HepG2 (cell line): ENCODE measurements around the gene INTS14. TPM values are rescaled to one million over a fixed set of nuclear protein-coding genes. Genes with fewer than 3 reads are reported as not detected.

ENCODE experiments used
- ATAC-seq: fragments of 200-7000 bp; cut with Tn5 transposase; 3 replicates; pipeline ENCODE4 v1.9.1; 2020; ENCODE audit warnings: mild to moderate bottlenecking, moderate library complexity
- BruUV-seq: library from RNA; stranded (reverse); fragments of 400-500 nt; replicated peaks from 2 replicates; lab custom pipeline; 2021; lab: Mats Ljungman, UMichigan
- CTCF ChIA-PET: fragments of 300-600 bp; formaldehyde crosslinking; extraction: SDS; loops from one replicate; lab custom pipeline; 2021; ENCODE audit warnings: low total read pairs, inconsistent platforms, low intra/inter-chr PET ratio; lab: Yijun Ruan, JAX
- POLR2A ChIA-PET: fragments of 350-600 bp; sonication (Branson Sonifier 250); formaldehyde crosslinking; loops from one replicate; lab custom pipeline; 2020; ENCODE audit warnings: antibody characterized with exemption, inconsistent platforms; lab: Yijun Ruan, JAX
- DNase-seq: peaks from one replicate; pipeline ENCODE4 v3.0.0-alpha.2; 2015; ENCODE audit warnings: low spot score
- FAIRE-seq: peaks from 3 replicates; lab custom pipeline; 2011; peaks lifted over from hg19 to GRCh38; lab: Jason Lieb, UNC
- H2AFZ ChIP-seq: one replicate; pipeline ENCODE4 v1.6.1; 2011; ENCODE audit warnings: low read length, inconsistent platforms
- H3K27ac ChIP-seq: fragments of 300-600 bp; 3 replicates; pipeline ENCODE4 v1.8.0; 2011; ENCODE audit warnings: mixed run types, mild to moderate bottlenecking, mixed read lengths, low read length, inconsistent platforms; ENCODE audit not compliant: insufficient read depth; ENCODE audit errors: extremely low read length
- H3K27me3 ChIP-seq, 2 experiments: fragments of 200-600 bp in 1 of 2; 2 replicates in 1 of 2; 3 replicates in 1 of 2; pipeline versions ENCODE4 v1.6.0 to v1.8.0; 2011; ENCODE audit warnings: low read length in 2 of 2, mild to moderate bottlenecking in 2 of 2, moderate library complexity in 2 of 2, inconsistent platforms in 1 of 2; ENCODE audit not compliant: insufficient read depth in 2 of 2, control insufficient read depth in 1 of 2
- H3K36me3 ChIP-seq, 2 experiments: fragments of 200-600 bp in 1 of 2; replicated peaks in 1 of 2; 2 replicates in 1 of 2; 3 replicates in 1 of 2; pipeline versions ENCODE4 v1.5.1 to v1.8.0; 2011; ENCODE audit warnings: low read length in 2 of 2, inconsistent platforms in 1 of 2; ENCODE audit not compliant: insufficient read depth in 2 of 2, control insufficient read depth in 1 of 2
- H3K4me1 ChIP-seq: 2 replicates; pipeline ENCODE4 v1.5.1; 2012; ENCODE audit warnings: low read length, inconsistent platforms; ENCODE audit not compliant: insufficient read depth
- H3K4me2 ChIP-seq: 2 replicates; pipeline ENCODE4 v1.6.0; 2011; ENCODE audit warnings: low read depth, low read length, inconsistent platforms
- H3K4me3 ChIP-seq, 3 experiments: fragments of 200-600 bp in 1 of 3; sonication (generic), shearing (Covaris generic) in 1 of 3; replicated peaks in 1 of 3; 2 replicates each; pipeline ENCODE4 v1.5.1; 2011 to 2016; ENCODE audit warnings: low read length in 3 of 3, inconsistent platforms in 2 of 3, low read depth in 2 of 3, mild to moderate bottlenecking in 2 of 3, control low read depth in 1 of 3, mixed read lengths in 1 of 3; ENCODE audit not compliant: insufficient read depth in 1 of 3
- H3K79me2 ChIP-seq: one replicate; pipeline ENCODE4 v1.6.1; 2011; ENCODE audit warnings: low read length, inconsistent platforms; ENCODE audit not compliant: insufficient read depth
- H3K9ac ChIP-seq: 2 replicates; pipeline ENCODE4 v1.6.0; 2011; ENCODE audit warnings: mild to moderate bottlenecking, low read depth, low read length, inconsistent platforms; ENCODE audit not compliant: insufficient read depth
- H3K9me3 ChIP-seq: 2 replicates; pipeline ENCODE4 v1.5.1; 2012; ENCODE audit warnings: mild to moderate bottlenecking, low read length
- H4K20me1 ChIP-seq: 2 replicates; pipeline ENCODE4 v1.6.0; 2011; ENCODE audit warnings: inconsistent platforms, mild to moderate bottlenecking, low read length, moderate library complexity; ENCODE audit not compliant: insufficient read depth
- FOSL1 ChIP-seq: sonication (generic); formaldehyde crosslinking; IDR thresholded peaks from 2 replicates; pipeline ENCODE4 v1.9.0; 2021; ENCODE audit warnings: missing genetic modification reagents, borderline replicate concordance
- MTF2 ChIP-seq: sonication (generic); formaldehyde crosslinking; IDR thresholded peaks from 2 replicates; pipeline ENCODE4 v1.5.0; 2020; ENCODE audit warnings: missing genetic modification reagents, borderline replicate concordance
- SP2 ChIP-seq: sonication (generic); formaldehyde crosslinking; IDR thresholded peaks from 2 replicates; pipeline ENCODE4 v1.5.1; 2020; ENCODE audit warnings: mild to moderate bottlenecking, missing genetic modification reagents
- WGBS: methylation state at CpG from one replicate; pipeline ENCODE4 v1.1.6; 2017; ENCODE audit warnings: low lambda C conversion rate; 5-methylcytosine and 5-hydroxymethylcytosine counted together
- in situ Hi-C: cut with HindIII; loops from 2 replicates; pipeline ENCODE4 v1.10.0; 2017; ENCODE audit warnings: low pct_unique_long_range_greater_than_20kb; ENCODE audit not compliant: extremely low pct_ligation_motif_present
- intact Hi-C: fragments of 100-400 bp; cut with micrococcal nuclease; formaldehyde crosslinking; loops from one replicate; pipeline ENCODE4 v1.10.0; 2022; ENCODE audit not compliant: unreplicated experiment
- polyA plus RNA-seq, 8 experiments: library from polyadenylated mRNA; depleted of rRNA in 3 of 8; stranded (reverse) in 7 of 8; unstranded in 1 of 8; fragments of >200 nt; fragmentation: Illumina TruSeq in 4 of 8; extraction: Trizol in 4 of 8; gene quantifications; 2 replicates each; pipeline versions ENCODE4 v1.2.1 to v1.2.3, GENCODE V29; 2011 to 2016; ENCODE audit warnings: low read depth in 4 of 8, missing spikeins in 1 of 8, mixed read lengths in 1 of 8; ENCODE audit not compliant: insufficient read depth in 1 of 8
- total RNA-seq, 5 experiments: library from RNA; depleted of rRNA; stranded (reverse); fragments of >200 nt; fragmentation: Illumina TruSeq; extraction: Trizol; gene quantifications; 2 replicates each; pipeline ENCODE4 v1.2.3, GENCODE V29; 2016; ENCODE audit warnings: low read depth in 1 of 5
- TF ChIP-seq, protein P1 (sequence below): sonication (generic); formaldehyde crosslinking; IDR thresholded peaks from 2 replicates; pipeline ENCODE4 v1.5.0; 2020; ENCODE audit warnings: missing genetic modification reagents
- TF ChIP-seq, protein P2 (sequence below): IDR thresholded peaks from 2 replicates; pipeline ENCODE4 v1.6.1; 2016; ENCODE audit warnings: mild to moderate bottlenecking
- TF ChIP-seq, protein P3 (sequence below): sonication (generic); formaldehyde crosslinking; IDR thresholded peaks from 2 replicates; pipeline ENCODE4 v1.4.0; 2020; ENCODE audit warnings: missing genetic modification reagents
- TF ChIP-seq, protein P4 (sequence below), 2 experiments: sonication (generic) in 1 of 2; formaldehyde crosslinking in 1 of 2; IDR thresholded peaks; 2 replicates each; pipeline versions ENCODE4 v1.4.0 to v1.6.1; 2016 to 2020; ENCODE audit warnings: borderline replicate concordance in 1 of 2, low read depth in 1 of 2, mild to moderate bottlenecking in 1 of 2, missing genetic modification reagents in 1 of 2

INTS14 gene
- total and polyA plus RNA-seq, 2 of the 13 experiments (the other 11 are each of a cell fraction or from before 2014, with no cell fraction given) = 41.4 to 52.0 TPM

DNA sequence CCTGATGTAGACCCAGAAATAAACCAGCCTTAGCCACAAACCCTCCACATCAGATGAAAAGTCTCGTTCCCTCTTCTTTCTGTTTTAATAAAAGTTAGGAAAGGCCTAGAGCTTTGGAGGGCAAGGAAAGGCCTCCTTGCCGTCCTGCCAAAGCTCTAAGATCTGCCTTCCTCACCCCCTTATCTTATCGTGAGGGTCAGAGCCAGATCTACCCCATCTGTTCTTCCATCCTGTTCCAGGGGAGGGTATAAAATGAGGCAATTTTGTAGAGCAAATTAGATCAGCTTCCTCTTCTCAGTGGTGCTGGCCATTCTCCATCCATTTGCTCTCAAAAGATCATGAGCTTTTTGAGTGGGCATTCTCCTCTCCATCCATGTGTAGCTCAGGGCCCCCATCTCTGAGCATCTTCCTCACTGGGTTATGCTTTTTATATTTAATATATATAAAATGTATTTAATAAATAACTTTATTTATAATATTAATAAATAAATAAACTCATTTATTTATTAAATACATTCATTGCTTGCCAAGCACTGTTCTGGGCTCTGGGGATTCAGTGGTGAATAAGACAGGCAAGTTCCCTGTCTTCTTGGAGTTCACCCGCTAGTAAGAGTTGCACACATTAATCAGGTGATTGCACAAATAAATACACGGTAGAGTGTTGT, 8.8 kb upstream of the INTS14 start:
- WGBS = 91% methylated on average over 5 of the region's 5 CpGs
- ATAC-seq = no peak
- CTCF ChIA-PET = no interaction called here
- Histone ChIP-seq H3K79me2 (no peaks in the 10 kb centered on the region), H3K27me3 (no peaks in the 10 kb centered on the region; a peak in 1 of 5 replicates), H3K9me3 (no peaks in the 10 kb centered on the region), H3K36me3 (peaks cover 4 to 13% of the 10 kb centered on the region in 2 experiments; a peak in 3 of 5 replicates), H3K4me1 (no peaks in the 10 kb centered on the region), H3K9ac (no peak overlapping the region), H3K4me3 (no peak overlapping the region), H2AFZ (no peak overlapping the region), H4K20me1 (no peaks in the 10 kb centered on the region), H3K27ac (no peak overlapping the region), H3K4me2 (no peak overlapping the region)
- TF ChIP-seq, protein P1, sequence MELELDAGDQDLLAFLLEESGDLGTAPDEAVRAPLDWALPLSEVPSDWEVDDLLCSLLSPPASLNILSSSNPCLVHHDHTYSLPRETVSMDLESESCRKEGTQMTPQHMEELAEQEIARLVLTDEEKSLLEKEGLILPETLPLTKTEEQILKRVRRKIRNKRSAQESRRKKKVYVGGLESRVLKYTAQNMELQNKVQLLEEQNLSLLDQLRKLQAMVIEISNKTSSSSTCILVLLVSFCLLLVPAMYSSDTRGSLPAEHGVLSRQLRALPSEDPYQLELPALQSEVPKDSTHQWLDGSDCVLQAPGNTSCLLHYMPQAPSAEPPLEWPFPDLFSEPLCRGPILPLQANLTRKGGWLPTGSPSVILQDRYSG = no peak
- FAIRE-seq = no peak
- intact Hi-C loops = no loop called here
- POLR2A ChIA-PET = no interaction called here
- no TSS peak for BruUV-seq
- DNase-seq = no peak
- in situ Hi-C loops = no loop called here

DNA sequence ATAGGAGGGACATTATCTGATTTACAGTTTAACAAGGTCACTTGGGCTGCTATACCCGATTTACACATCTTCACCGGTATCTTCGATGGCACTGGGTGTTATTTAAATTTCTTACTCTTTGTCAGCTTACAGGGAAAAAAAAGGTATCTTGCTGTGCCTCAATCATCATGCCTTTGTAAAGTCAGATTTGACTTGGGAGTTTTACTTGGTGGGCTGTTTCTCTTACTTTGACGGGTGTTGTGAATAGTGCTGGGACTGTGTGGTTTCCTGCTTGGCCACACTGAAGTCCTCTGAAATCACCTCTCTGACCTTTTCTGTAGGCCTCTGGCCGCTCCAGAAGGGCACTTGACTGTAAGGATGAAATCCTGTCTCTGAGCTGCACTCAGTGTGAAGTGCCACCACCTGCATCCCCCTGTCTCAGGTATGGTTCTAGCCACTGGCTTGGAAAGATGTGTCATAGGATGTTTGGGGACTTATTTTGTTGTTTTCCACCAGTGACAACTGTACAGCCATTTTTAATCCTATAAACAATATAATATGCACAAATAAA, 7.7 kb upstream of the INTS14 start:
- peaks cover 4% of the 10 kb centered on the region for H3K4me1 ChIP-seq
- intact Hi-C loops = no loop called here
- H3K4me3 ChIP-seq = no peak overlapping the region
- ATAC-seq (no peak), DNase-seq (no peak), FAIRE-seq (no peak)
- no peak overlapping the region for H2AFZ ChIP-seq
- BruUV-seq = no TSS peak
- WGBS = 90% methylated on average over 5 of the region's 5 CpGs
- ChIA-PET CTCF (no interaction called here), POLR2A (no interaction called here)
- H3K36me3 ChIP-seq = 0 out of 5 replicates have a peak, but pooled peaks cover 2 to 3% of the 10 kb centered on the region in 2 experiments
- no peaks in the 10 kb centered on the region for H3K9me3 ChIP-seq
- no peak overlapping the region for H3K4me2 ChIP-seq
- no peaks in the 10 kb centered on the region for H3K79me2 ChIP-seq
- in situ Hi-C loops = no loop called here
- no peak overlapping the region for H3K9ac ChIP-seq
- H3K27ac ChIP-seq = no peak overlapping the region
- no peaks in the 10 kb centered on the region for H4K20me1 ChIP-seq
- H3K27me3 ChIP-seq = no peaks in the 10 kb centered on the region
- TF ChIP-seq, protein P2, sequence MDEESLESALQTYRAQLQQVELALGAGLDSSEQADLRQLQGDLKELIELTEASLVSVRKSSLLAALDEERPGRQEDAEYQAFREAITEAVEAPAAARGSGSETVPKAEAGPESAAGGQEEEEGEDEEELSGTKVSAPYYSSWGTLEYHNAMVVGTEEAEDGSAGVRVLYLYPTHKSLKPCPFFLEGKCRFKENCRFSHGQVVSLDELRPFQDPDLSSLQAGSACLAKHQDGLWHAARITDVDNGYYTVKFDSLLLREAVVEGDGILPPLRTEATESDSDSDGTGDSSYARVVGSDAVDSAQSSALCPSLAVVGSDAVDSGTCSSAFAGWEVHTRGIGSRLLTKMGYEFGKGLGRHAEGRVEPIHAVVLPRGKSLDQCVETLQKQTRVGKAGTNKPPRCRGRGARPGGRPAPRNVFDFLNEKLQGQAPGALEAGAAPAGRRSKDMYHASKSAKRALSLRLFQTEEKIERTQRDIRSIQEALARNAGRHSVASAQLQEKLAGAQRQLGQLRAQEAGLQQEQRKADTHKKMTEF = no peak
- TF ChIP-seq SP2 (CRISPR knock-in tag) (no peak), MTF2 (CRISPR knock-in tag) (no peak), FOSL1 (CRISPR knock-in tag) (no peak)
- TF ChIP-seq, protein P3, sequence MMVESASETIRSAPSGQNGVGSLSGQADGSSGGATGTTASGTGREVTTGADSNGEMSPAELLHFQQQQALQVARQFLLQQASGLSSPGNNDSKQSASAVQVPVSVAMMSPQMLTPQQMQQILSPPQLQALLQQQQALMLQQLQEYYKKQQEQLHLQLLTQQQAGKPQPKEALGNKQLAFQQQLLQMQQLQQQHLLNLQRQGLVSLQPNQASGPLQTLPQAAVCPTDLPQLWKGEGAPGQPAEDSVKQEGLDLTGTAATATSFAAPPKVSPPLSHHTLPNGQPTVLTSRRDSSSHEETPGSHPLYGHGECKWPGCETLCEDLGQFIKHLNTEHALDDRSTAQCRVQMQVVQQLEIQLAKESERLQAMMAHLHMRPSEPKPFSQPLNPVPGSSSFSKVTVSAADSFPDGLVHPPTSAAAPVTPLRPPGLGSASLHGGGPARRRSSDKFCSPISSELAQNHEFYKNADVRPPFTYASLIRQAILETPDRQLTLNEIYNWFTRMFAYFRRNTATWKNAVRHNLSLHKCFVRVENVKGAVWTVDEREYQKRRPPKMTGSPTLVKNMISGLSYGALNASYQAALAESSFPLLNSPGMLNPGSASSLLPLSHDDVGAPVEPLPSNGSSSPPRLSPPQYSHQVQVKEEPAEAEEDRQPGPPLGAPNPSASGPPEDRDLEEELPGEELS (CRISPR knock-in tag) = no peak
- TF ChIP-seq, protein P4, sequence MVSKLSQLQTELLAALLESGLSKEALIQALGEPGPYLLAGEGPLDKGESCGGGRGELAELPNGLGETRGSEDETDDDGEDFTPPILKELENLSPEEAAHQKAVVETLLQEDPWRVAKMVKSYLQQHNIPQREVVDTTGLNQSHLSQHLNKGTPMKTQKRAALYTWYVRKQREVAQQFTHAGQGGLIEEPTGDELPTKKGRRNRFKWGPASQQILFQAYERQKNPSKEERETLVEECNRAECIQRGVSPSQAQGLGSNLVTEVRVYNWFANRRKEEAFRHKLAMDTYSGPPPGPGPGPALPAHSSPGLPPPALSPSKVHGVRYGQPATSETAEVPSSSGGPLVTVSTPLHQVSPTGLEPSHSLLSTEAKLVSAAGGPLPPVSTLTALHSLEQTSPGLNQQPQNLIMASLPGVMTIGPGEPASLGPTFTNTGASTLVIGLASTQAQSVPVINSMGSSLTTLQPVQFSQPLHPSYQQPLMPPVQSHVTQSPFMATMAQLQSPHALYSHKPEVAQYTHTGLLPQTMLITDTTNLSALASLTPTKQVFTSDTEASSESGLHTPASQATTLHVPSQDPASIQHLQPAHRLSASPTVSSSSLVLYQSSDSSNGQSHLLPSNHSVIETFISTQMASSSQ (IDR thresholded peaks at IDR 0.05; ENCODE audit: low read depth) = no peak
- TF ChIP-seq, protein P4 (CRISPR knock-in tag; IDR thresholded peaks at IDR 0.05; ENCODE audit: borderline replicate concordance) = no peak
